Stimulated activated naive CD8-positive, alpha-beta T cell treated with anti-CD3 and anti-CD28 coated beads, Interleukin-15, Interleukin-2, amounts not matched to agents 100 U/mL and 50 U/mL, for 24 hours (primary cell): ENCODE measurements around the gene FASN.
"Not testable (repeated sequence)": the region's sequence is repeated elsewhere in the genome, so short reads cannot be mapped to it uniquely, and the experiment has no call there.

Source experiments
- ATAC-seq: fragments of 150-1000 bp; cut with Tn5 transposase; one replicate; pipeline ENCODE4 v1.10.0; 2021
- DNase-seq: peaks from one replicate; pipeline ENCODE4 v3.0.0; 2021

FASN gene

GRCh38 chr17:82041144-82041814 lies 56.8 kb downstream of the FASN start:
- ATAC-seq (no peak), DNase-seq (no peak)

- ATAC-seq (no peak), DNase-seq (no peak)
Measured at GRCh38 chr17:82039695-82040299, 58.2 kb downstream of the FASN start.

GRCh38 chr17:82038796-82039409 lies 59.1 kb downstream of the FASN start:
- not testable (repeated sequence) for DNase-seq, ATAC-seq

- DNase-seq = no peak
- no peak for ATAC-seq
Measured at GRCh38 chr17:82037889-82038195, 60.2 kb downstream of the FASN start.

- DNase-seq (peak; percentile 97), ATAC-seq (peak; percentile 96)
Measured at GRCh38 chr17:82037092-82037888, 60.7 kb downstream of the FASN start, which contains the start of gene DCXR. DCXR (minus strand) TSS chr17:82037697; CDS start chr17:82037682, 15 bp downstream.

GRCh38 chr17:82036634-82037091 lies 61.4 kb downstream of the FASN start:
- no peak for DNase-seq
- no peak for ATAC-seq

GRCh38 chr17:82035956-82036633 lies 61.9 kb downstream of the FASN start:
- ATAC-seq (no peak), DNase-seq (no peak)

- DNase-seq (no peak), ATAC-seq (no peak)
Measured at GRCh38 chr17:82035488-82035887, 62.5 kb downstream of the FASN start.

GRCh38 chr17:82034371-82035011 lies 63.5 kb downstream of the FASN start:
- DNase-seq (no peak), ATAC-seq (no peak)

GRCh38 chr17:82033359-82034085 lies 64.5 kb downstream of the FASN start:
- DNase-seq (no peak), ATAC-seq (no peak)

GRCh38 chr17:82031885-82032627 lies 66.0 kb downstream of the FASN start:
- DNase-seq = peak; percentile 49
- peak; percentile 30 for ATAC-seq

- ATAC-seq (peak; percentile 10), DNase-seq (peak; percentile 31)
Measured at GRCh38 chr17:82031303-82031884, 66.6 kb downstream of the FASN start, which contains the start of gene RAC3. RAC3 (plus strand) TSS chr17:82031678; CDS start chr17:82031762, 84 bp downstream.

- DNase-seq (peak; percentile 87), ATAC-seq (peak; percentile 61)
Measured at GRCh38 chr17:82030470-82031302, 67.3 kb downstream of the FASN start.

GRCh38 chr17:82029990-82030469 lies 68.0 kb downstream of the FASN start:
- DNase-seq (no peak), ATAC-seq (no peak)

- ATAC-seq = no peak
- no peak for DNase-seq
Measured at GRCh38 chr17:82029391-82029790, 68.6 kb downstream of the FASN start.

GRCh38 chr17:82028966-82029365 lies 69.1 kb downstream of the FASN start:
- ATAC-seq (no peak), DNase-seq (no peak)
